Ishikawa (cell line): ENCODE data around the gene CEMIP.

Experiments
- CEBPB ChIP-seq: IDR thresholded peaks from 2 replicates; pipeline ENCODE4 v1.6.1; 2012
- MAX ChIP-seq: IDR thresholded peaks from 2 replicates; pipeline ENCODE4 v1.6.1; 2012
- RAD21 ChIP-seq: IDR thresholded peaks from 2 replicates; pipeline ENCODE4 v1.6.1; 2012; ENCODE audit warnings: low read depth
- REST ChIP-seq: IDR thresholded peaks from 2 replicates; pipeline ENCODE4 v1.6.1; 2012; ENCODE audit warnings: low read depth, mild to moderate bottlenecking
- TAF1 ChIP-seq: IDR thresholded peaks from 2 replicates; pipeline ENCODE4 v1.6.1; 2012; ENCODE audit warnings: low read depth, mild to moderate bottlenecking
- USF1 ChIP-seq: IDR thresholded peaks from 2 replicates; pipeline ENCODE4 v1.6.1; 2012

GRCh38 chr15:80788536-80788935, 9.4 kb downstream of the CEMIP start:
- TF ChIP-seq REST (no peak), MAX (no peak), RAD21 (no peak), TAF1 (no peak), USF1 (no peak), CEBPB (no peak)
